Activated T-cell treated with anti-CD3 and anti-CD28 coated beads for 24 hours (primary cell): ENCODE results near the gene SPOUT1.

Experiments
- DNase-seq: peaks from one replicate; pipeline ENCODE4 v3.0.0-alpha.2; 2020; ENCODE audit warnings: low read depth

Gene SPOUT1

DNA sequence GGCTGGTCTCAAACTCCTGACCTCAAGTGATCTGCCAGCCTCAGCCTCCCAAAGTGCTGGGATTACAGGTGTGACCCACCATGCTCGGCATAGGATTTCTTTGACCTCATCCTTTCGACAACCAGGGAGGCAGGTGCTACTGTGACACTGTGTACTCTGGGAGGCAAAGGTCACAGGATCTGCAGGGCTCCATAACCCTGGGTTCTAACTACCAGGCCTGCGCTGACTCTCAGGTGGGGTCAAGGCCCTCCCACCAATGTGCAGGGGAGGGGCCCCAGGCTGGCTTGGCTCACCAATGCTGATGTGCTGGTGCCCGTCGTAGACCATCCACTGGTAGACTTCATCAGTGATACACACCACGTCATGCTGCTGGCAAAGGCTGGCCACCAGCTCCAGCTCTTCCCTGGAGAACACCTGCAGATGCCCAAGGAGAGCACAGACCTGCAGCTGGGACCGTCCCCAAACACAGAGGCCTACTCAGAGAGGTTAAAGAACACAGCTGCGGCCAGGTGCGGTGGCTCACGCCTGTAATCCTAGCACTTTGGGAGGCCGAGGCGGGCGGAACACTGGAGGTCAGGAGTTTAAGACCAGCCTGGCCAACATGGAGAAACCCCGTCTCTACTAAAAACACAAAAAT, 7.0 kb upstream of the SPOUT1 start:
- DNase-seq: no peak

DNA sequence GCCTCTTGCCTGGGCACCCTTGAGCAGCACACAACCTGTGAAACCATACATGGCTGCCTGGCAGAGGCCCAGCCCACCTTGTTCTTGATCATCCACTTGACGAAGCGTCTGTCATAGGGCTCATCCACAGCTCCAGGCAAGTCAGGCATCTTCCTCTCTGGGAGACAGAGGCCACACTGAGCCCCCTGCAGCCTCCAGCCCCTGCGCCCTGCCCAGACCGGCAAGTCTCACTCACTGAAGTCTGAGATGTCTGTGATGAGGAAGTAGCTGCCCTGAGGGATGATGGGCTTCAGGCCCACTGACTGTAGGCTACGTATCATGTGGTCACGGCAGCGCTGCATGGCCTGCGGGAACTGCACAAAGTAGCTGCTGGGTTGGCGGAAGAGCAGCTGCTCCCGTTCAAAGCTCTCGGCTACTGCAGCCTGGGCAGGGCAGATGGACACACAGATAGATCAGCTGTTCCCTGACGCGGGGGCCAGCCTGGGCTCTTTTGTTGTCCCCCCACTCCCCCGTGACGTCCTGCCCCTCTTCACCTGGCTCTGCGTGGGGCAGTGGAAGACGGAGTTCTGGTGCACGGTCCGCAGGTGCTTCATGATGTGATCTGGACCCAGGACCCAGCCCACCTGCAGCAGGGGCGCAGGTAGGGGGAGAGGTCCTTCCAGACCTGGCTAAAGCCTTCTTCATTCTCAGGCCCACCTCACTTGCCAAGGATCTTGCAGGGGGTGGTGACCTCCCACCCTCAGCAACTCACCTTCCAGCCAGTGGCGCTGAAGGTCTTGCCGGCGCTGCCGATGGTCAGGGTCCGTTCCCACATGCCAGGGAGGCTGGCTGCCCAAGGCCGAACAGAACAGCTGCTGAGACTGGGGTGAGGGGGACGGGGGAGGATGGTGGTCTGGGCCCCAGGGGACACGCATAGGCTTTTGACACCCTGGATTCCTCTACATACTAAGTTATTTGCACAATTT, 5.9 kb upstream of the SPOUT1 start:
- DNase-seq: no peak

DNA sequence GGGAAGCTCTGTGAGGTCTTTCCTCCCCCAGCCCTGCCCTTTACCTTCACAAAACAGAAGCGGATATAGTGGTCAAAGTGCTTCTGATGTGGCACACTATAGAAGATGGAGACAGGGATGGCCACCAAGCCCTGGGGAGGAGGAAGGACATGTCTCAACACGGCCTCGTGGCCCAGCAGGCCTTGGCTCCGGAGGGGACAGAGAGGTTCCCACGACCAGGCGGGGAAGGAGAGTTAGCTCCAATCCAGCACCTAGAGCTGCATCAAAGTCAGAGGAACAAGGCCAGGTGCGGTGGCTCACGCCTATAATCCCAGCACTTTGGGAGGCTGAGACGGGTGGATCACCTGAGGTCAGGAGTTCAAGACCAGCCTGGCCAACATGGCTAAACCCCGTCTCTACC, 4.1 kb upstream of the SPOUT1 start:
- DNase-seq: no peak

DNA sequence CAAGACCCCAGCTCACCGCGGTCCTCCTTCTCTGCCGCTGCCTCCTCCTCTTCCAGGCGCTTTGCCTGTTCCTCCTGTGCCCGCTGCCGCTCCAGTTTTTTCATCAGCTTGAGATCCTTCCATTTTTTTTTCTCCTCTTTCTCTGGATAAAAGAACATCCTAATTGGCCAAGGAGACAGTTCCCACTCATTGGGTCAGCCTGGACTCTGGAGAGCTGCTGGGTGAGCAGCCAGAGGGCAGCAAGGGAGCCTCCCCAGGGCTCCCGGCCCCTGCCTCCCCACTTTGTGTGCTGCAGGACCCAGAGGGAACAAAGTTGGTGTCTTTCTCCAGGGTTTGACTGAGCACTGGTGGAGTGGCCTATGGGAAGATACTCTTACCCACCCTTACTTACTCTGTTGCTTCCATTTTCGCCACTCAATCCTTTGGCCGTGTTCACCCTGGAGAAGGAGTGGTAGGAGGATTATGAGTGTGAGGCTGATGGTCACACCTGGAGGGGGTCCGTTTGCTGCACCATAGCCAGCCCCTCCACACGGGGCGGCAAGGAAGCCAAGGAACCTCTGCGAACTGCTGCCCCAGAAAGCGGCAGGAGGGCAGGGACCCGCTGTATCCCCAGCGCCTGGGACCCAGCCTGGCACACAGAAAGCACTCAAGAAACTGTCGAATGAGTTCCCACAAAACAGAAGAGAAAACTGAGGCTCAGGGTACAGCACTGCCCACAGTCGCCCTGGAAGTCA, 708 bp downstream of the SPOUT1 start:
- no peak for DNase-seq

DNA sequence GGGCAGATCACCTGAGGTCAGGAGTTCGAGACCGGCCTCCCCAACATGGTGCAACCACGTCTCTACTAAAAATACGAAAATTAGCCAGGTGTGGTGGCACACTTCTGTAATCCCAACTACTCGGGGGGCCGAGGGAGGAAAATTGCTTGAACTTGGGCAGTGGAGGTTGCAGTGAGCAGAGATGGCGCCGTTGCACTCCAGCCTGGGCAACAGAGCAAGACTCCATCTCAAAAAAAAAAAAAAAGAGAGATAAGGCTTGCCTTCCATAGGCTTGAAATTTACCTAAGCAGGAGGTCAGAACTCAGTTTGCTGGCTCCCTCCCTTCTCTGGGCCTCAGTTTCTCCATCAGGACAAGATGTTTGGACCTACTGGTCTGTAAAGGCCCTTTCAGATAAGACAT, 1.3 kb downstream of the SPOUT1 start:
- no peak for DNase-seq

DNA sequence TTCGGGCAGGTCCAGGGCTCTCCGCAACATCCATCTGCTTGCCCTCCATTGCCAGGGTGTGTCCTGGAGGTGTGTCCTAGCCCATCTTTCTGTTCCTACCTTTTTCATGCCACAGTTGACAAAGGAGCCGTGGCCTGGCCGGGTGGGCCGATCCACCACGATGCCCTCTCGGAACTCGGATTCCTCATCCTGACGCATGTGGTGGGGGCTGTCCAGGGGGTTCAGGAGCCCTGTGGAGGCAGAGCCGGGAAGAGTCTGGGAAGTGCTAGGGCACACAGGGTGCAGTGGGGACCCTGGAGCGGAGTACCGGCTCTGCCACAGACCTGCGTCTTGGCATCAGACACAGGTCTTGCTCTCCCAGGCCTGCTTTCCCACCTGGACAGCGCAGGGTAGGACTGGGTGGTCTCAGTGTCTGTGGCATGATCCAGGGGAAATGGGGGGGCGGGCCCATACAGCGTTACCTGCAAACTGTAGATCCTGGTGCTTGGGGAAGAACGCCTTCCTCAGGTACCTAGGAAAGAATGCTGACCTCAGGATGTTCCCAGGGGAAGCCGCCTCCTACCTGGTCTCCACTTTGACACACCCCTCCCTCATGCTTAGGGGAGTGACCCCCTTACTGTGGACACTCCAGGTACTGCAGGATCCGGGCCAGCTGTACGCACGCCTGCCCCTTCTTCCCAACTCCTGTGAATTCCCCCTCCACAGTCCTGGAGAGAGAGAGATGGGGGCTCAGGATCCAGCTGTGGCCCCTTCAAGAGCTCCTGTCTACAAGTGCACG, 3.5 kb downstream of the SPOUT1 start:
- no peak for DNase-seq

DNA sequence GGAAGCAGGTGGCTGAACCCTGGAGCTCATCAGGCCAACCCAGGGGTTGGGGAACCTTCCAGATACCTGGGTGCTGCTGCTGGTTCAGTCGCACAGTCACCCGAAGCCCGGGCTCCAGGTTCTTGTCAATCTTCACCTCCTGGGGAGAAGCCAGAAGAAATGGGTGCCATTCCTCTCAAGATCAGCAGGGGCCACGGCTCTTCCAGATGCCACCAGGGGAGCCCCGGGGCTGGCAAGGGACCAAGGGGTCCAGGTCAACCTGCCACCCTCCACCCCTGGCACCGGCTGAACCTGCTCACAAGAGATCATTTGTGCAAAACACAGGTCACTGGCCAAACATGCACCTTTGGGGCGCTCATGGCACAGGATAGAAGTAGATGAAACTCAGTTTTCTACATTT, 4.7 kb downstream of the SPOUT1 start:
- no peak for DNase-seq

DNA sequence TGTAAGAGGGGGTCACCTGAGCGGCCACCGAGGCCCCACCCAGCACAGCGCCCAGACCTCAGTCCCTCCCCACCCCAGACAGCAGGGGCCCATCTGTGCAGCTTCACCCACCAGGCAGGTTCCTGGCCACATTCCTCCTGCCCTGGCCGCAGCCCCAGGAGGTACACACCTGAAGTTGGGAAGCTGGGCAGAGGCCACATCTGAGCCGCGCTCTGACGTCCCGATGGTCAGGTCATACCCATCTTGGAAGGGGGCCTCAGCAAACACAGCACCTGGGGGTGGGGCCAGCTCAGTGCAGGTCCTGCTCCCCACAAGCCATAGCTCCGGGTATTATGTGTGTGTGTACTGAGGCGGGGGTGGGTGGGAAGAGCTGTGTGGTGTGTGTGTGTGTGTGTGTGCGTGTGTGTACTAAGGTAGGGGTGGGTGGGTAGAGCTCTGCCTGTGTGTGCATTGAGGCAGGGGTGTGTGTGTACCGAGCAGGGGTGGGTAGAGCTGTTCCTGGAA, 5.6 kb downstream of the SPOUT1 start:
- no peak for DNase-seq

DNA sequence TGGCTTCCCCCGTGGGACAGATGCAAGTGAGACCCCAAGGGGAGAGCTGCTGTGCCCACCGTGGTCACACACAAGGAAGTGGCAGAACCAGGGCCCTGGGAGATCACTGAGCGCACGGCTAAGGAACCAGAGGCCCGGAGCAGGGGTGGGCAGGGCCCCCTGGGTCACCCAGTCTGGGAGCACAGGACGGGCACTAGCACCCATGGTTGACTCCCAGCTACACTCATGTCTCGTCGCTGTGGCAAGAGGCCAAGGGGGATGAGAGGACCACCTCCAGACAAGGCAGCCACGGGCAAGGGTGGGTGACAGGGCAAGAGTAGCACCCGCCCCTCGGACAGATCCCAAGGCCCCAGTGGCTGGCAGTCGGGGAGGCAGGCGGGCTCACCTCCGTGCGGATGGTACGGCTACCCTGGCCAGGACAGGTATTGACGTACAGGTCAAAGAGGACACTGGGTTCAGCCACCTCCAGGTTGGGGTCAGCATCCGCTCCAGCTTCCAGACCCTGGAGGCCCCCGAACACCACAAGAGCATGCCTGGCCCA, 6.2 kb downstream of the SPOUT1 start:
- DNase-seq: no peak

DNA sequence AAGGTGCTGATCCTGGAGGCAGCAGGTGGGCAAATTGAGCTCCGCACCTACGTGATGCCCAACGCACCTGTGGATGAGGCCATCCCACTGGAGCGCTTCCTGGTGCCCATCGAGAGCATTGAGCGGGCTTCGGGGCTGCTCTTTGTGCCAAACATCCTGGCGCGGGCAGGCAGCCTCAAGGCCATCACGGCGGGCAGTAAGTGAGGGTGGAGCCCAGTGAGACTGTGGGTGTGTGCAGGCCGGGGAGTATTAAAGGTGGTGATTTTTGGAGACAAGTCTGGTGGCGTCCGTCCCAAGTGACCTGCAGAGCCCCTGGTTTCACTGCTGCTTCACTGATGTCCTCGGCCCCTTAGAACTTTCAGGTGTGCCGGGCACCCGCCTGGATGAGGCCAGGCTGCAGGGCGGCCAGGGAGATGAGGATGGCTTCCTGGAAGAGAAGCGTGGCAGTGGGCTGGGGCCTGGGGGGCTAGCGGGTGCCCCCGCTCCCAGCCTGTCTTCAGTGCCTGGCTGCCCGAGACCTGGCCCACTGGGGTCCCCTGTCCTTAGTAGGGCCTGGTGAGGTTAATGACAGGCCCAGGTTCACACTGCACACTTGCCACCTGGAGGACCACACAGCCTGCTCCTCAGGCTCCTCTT, 7.1 kb downstream of the SPOUT1 start:
- no peak for DNase-seq

DNA sequence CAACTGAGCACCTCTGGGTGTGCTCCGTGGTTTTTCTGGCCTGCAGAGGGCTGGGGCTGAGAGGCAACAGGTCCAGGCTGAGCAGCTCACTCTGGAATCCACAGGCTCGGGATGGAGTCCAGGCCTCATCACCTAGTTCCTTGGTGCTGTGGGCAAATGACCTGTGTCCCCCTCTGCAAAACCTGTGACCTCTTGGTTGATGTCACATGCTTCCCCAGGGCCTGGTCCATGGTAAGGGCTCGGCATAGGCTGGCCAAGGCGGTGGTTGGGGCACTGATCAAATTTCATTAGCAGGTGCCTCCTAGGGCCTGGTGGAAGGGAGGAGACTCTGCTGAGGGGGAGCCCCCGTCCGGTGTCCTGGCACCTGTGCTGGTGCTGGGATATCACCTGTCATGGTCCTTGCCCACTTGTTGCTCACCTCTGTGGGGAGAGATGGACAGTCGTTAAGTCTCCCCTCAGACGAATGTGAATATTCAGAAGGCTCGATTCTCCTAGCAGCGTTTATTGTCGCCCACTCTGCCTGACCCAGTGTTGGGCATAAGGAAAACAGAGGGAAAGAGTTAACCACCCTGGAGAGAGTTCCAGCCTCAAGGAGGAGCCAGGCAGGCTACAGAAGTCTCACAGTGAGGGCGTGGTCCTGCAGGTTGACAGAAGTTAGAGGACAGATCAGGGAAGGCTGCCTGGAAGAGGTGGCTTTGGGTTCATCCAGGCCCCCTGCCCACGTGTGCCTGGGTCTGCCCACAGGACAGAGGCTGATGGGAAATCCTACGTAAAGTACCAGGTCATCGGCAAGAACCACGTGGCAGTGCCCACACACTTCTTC, 7.8 kb downstream of the SPOUT1 start:
- DNase-seq: no peak

DNA sequence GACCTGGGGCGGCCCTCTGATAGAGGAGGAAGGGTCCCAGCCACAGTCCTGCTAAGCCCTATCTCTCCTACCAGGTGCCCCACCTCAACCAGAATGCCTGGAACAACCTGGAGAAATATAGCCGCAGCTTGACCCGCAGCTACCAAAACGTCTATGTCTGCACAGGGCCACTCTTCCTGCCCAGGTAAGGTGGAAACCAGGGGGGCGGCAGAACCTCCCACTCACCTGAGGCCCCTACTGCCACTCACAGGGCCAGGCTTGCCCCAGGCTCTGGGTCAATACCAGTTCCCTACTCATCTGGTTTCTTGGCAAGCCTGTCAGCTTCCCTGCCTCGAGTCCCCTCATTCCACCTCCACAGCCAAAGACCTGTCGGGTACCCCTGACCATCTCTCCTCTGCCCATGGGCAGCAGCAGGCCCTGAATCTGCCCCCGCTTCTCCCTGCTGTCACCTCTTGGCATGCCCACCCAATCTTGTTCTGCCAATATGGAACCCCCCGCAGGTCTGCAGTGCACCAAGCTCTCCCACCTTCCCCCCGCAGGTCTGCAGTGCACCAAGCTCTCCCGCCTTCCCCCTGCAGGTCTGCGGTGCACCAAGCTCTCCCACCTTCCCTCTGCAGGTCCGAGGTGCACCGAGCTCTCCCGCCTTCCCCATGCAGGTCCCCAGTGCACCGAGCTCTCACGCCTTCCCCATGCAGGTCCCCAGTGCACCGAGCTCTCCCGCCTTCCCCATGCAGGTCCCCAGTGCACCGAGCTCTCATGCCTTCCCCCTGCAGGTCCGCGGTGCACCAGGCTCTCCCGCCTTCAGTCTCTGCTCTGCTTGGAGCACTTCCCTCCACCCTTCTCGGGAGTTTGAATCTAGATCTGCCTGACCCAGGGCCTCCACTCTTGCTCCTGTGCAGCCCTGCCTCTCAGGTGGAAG, 8.7 kb downstream of the SPOUT1 start:
- no peak for DNase-seq

DNA sequence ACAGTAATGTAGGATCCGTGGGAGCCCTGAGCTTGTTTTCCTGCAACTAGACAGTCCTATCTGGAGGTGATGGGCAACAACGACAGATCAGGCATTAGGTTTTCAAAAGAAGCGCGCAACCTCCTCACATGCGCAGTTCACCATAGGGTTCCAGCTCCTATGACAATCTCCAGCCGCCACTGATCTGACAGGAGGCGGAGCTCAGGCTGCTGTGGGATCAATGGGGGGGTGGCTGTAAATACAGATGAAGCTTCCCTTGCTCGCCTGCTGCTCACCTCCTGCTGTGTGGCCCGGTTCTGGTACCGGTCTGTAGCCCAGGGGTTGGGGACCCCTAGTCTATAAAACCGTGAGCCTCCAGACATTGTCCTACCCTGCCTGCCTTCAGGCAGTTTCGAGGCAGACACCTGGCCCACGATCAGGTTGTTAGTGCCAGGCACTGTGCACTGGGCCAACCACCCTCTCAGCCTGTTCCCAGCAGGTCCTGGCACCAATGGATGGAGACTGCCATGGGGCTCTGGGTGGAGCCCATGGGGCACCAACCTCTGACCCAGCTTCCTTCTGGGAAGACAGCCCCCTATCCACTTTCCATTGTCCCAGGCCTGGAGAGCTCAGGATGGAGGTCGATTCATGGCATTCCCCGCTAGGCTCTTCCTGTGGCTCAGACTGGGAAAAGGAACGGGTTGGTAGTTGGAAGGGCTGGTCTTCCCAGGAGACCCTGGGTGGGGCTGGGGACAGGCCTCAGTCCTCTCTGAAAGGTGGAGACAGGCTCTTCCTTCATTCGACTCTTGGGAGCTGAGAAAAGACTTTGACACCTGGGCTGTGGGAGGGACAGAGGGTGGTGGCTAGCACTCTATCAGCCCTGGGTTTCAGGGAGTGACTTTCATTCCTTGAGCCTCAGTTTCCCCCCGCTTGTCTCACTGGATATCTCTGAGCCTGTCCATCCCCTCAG, 9.6 kb downstream of the SPOUT1 start:
- DNase-seq: no peak

DNA sequence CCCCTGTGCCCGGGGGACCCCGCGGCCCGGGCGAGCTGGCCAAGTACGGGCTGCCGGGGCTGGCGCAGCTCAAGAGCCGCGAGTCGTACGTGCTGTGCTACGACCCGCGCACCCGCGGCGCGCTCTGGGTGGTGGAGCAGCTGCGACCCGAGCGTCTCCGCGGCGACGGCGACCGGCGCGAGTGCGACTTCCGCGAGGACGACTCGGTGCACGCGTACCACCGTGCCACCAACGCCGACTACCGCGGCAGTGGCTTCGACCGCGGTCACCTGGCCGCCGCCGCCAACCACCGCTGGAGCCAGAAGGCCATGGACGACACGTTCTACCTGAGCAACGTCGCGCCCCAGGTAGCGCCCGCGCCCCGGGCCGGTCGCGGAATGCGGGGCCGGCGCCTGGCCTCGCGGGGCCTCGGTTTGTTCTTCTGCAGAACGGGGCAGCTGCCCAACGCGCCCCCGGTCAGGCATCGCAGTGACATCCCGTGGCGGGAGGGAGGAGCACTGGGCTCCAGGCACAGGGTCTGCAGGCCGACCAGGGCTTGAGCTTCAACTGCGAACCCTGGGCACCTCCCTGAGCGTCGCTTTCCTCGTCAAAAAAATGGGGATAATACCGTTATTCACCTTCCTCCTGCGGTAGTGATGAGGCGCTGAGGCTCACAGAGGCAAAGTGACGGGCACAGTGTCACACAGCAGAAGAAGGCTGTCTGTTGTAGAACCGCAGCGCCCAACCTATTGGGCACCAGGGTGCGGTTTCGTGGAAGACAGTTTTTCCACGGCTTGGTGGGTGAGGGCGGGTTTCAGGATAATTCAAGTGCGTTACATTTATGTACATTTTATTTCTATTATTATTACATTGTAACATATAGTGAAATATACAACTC, 10.5 kb downstream of the SPOUT1 start:
- peak; percentile 16 for DNase-seq

DNA sequence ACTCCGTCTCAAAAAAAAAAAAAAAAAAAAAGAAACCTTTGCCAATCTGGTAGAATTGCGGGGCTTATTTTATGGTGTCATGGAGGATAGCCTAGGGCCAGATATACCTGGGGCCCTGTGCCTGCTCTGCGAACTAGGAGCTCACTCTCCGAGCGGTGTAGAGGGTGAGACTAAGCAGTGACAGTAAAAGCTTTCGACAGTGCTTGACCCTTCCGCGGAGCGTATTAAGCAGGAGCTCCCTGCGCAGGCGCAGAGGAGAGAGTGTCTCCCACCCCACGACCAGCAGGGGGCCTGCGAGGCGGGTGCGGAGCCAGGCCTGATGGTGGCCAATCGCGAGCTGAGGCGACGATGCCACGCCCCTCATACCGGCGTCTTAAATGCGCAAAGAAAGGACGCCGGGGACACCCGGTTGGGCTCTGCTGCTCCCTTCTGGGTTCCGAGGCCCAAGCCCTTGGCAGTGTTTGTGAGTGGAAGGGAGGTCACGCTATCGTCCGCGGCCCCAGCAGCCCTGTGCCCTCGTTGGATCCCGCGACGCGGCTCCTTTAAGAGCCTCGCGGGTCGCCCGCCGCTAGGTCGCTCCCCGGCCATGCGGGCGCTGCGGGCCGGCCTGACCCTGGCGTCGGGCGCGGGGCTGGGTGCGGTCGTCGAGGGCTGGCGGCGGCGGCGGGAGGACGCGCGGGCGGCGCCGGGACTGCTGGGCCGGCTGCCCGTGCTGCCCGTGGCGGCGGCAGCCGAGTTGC, 11.3 kb downstream of the SPOUT1 start, which contains the start of gene ENDOG:
Gene ENDOG (plus strand): TSS at position 402 of the 740 bp plus-strand sequence. CDS start 185 bp downstream, at position 587.
- peak; percentile 98 for DNase-seq

DNA sequence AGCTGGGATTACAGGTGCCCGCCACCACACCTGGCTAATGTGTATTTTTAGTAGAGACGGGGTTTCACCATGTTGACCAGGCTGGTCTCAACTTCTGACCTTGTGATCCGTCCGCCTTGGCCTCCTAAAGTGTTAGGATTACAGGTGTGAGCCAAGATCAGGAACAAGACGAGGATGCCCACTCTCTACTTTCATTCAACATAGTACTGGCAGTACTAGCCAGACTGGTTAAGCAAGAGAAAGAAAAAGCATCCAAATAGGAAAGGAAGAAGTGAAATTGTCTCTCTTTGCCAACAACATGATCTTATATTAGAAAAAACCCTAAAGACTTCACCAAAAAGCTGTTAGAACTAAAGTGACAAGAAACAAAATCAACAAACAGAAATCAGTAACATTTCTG, 18.7 kb downstream of the SPOUT1 start:
- no peak for DNase-seq
